GM19023 (cell line): ENCODE results near the gene EFNA2.
"Not testable (repeated sequence)": the region's sequence is repeated elsewhere in the genome, so short reads cannot be mapped to it uniquely, and the experiment has no call there.

Experiments used
- ATAC-seq: cut with Tn5 transposase; IDR thresholded peaks from one replicate; pipeline ENCODE4 v1.9.1; 2021; ENCODE audit warnings: mild to moderate bottlenecking, moderate library complexity; ENCODE audit not compliant: unreplicated experiment

EFNA2 gene

GRCh38 chr19:1295169-1296012, 9.7 kb downstream of the EFNA2 start:
- ATAC-seq, result no peak

DNA sequence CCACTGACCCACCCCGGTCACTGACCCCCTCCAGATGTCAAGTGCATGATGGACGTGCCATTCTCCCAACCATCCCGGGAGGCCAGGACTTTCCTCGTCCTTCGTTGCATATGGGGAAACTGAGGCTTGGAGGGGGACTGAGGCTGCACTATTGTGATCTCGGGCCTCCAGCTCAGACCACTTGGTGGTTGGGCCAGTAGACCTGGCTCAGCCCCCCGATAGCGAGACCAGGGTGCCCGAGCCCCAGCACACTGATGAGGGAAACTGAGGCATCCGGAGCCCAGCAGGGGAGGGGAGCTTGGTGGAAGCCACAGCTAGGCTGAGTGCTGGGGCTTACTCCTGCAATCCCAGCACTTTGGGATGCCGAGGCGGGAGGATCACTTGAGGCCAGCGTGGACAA, 10.4 kb downstream of the EFNA2 start:
- ATAC-seq, result no peak

GRCh38 chr19:1296575-1297271, 11.1 kb downstream of the EFNA2 start:
- no peak for ATAC-seq

DNA sequence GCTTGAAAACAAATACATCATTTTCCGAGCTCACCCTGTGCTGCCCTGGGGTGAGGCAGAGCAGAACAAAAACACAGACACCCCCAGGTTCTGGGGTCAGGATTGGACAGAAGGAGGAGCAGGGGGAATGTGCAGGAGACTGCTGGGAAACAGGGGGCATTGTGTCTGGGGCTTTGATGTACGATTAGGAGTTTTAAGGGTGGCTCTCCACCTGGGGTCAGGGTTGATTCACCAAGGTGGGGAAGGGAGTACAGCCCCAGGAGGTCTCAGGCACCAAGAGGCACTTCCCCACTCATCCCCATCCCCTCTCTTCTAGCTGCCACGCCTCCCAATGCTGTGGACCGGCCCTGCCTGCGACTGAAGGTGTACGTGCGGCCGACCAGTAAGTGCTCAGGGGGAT, 12.6 kb downstream of the EFNA2 start:
- no peak for ATAC-seq

- no peak for ATAC-seq
These were observed 14.1 kb downstream of the EFNA2 start for GRCh38 chr19:1299801-1300200.

- ATAC-seq, result no peak
These were observed 15.2 kb downstream of the EFNA2 start for GRCh38 chr19:1300744-1301490.

- no peak for ATAC-seq
These were observed 17.0 kb downstream of the EFNA2 start for GRCh38 chr19:1302533-1303239.

DNA sequence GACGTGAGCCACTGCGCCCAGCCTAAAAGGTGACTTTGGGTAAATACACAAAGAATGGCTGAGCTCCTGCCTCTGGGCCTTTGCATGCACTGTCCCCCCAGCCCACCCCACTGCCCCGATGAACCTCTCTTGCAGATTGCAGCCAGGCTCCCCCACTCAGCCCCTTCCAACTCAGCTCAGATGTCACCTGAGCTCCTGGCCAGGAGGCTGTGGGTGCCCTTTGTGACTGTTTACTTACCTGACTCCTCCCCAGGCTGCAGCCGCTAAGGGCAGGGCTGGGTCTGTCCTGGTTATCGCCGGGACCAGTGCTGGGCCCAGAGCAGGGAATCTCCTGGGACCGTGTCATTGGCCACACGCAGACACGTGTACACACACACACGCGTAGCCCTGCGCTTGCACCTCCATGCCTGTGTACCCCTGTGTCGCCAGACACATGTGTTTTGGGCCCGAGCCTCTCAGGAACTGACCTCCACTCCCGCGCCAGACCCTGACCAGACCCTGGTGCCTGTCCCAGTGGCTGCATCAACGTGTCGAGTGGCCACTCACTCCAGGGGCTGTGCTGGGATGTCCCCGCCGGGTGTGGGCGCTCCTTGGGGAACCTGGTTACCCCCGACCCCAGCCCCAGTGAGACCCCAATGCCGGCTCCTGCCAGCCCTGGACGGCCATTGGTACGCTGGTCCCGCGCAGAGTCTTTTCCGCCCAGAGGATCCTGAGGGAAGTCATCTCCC, 18.7 kb downstream of the EFNA2 start:
- no peak for ATAC-seq

GRCh38 chr19:1305354-1305753, 19.7 kb downstream of the EFNA2 start:
- ATAC-seq, result not testable (repeated sequence)

- no peak for ATAC-seq
These were observed 21.6 kb downstream of the EFNA2 start for GRCh38 chr19:1307320-1307719.

GRCh38 chr19:1307755-1308303, 22.2 kb downstream of the EFNA2 start:
- no peak for ATAC-seq

DNA sequence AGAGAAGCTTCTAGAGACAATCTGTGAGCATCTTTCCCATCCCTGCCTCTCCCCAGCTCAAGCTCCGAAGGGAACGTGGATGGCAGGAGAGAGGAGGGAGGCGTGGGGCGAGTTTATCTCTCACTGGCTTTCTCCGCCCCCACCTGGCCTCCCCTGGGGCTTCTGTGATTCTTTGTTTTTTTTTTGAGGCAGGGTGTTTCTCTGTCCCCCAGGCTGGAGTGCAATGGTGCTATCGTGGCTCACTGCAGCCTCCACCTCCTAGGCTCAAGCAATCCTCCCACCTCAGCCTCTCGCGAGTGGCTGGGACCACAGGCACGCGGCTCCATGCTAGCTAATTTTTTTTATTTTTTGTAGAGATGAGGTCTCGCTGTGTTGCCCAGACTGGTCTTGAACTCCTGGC, 23.0 kb downstream of the EFNA2 start:
- ATAC-seq, result no peak

DNA sequence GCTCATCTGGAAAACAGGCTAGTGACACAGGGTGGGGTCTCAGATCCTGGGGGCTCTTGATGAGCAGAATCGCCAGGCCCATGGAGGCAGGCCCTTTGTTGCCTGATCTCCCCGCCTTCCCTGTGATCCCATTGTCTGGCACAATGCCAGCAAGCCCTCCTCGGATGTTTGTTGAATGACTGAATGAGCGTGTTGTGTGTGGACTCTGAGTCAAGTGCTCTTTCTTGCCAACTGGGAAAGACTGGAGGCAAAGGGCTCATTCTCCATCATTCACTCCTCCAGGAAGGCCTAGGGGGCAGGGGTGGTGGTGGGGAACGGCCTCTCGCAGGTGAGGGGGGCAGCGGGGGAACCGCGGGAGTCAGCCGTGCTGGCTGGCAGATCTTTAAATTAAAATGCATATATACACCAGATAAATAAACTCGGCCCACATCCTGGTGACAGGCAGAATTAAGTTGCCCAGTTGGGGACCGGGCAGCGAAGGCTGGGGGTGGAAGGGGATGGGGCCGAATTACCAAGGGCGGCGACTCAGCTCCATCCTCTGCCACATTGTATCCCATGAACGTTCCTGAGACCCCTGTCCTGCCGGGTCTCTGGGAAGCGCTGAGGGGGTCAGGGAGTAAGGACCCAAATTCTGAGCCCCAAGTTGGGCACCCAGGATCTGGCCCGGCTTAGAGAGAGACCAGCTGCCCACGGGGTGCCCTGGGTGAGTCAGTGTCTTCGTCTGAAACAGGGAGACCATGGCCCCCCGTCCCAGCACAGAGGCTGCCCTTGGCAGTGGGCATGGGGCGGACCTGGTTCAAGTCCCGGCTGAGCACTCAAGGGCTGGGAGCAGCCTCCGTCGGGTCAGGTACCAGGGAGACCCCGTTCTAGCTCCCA, 24.5 kb downstream of the EFNA2 start:
- ATAC-seq, result no peak

DNA sequence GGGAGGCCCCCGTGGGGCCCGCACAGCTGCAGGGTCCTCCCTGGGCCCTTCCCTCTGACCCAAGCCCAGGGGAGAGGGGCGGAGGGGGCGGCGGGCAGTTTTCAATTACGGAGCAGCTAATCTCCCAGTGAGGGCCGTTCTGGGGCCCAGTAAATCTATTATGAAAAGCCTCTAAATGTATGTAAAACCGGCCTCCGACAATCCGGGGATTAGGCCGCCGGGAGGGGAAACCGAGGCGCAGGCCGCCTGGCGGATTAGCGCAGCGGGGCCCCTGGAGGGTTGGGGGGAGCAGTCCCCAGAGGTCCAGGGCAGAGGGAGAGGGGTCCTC, 25.1 kb downstream of the EFNA2 start:
- ATAC-seq, result no peak

DNA sequence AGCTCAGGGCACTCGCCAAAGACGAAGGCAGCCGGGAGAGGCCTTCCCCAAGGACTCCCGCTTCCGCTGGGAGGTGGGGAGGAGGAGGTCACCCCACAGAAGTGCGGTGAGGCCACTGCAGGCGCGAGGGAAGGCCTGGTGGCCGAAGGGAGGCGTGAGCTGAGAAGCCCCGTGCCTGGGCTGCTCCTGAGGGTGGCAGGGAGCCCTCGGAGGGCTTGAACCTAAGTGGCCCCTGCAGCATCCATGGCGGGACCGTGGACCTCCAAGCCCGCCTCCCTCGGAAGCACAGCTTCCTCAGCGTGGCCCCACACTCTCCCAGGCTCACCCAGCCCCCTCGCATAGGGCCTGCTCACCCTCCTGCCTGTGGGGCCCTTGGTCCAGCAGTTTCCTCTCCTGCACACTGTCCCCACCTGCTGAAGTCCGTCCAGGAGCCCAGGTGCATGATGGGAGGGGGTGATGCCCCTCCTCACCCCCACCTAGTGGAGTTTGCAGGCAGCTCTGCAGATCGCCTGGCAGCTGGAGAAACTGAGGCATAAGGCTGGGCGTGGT, 25.9 kb downstream of the EFNA2 start:
- no peak for ATAC-seq

DNA sequence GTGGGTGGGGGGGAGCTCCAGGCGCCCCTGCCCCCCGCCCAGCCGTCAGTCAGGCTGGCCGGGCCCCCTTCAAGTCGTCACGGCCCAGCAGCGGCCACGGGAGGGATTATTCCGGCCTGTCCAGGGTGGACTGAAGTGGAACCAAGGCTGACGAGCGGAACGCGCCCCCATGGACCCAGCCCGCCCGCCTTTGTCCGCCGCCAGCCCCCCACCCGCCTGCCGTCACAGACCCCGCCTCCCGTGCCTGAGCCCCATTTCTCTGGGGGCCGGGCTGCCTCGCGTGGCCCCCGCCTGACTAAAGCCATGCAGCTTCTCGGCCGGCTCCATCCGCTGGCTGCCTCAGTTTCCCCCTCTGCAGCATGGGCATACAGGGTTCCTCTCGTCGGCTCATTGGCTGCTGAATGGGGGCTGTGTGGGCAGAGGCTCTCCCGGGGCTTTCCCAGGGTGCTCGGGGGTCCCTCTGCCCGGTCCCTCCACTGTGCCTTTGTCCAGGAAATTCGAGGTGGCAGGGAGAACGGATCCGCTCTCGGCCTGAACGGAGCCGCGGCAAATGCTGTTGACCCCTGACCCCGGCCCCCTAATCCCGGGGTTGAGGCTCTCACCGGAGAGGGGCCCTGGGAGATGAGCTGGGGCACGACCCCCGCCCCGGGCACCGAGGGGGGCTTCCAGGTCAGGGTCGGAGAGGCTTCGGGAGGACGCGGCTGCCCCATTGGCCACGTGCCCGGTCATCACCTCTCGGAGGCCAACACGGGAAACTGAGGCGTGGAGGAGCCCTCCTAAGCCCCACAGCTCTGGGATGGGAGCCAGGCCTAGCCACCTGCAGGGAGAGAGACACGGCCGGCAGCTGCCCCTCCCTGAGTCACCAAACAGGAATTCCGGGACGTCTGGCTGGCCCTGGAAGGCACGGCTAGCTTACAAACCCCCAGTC, 27.4 kb downstream of the EFNA2 start:
- ATAC-seq, result no peak

DNA sequence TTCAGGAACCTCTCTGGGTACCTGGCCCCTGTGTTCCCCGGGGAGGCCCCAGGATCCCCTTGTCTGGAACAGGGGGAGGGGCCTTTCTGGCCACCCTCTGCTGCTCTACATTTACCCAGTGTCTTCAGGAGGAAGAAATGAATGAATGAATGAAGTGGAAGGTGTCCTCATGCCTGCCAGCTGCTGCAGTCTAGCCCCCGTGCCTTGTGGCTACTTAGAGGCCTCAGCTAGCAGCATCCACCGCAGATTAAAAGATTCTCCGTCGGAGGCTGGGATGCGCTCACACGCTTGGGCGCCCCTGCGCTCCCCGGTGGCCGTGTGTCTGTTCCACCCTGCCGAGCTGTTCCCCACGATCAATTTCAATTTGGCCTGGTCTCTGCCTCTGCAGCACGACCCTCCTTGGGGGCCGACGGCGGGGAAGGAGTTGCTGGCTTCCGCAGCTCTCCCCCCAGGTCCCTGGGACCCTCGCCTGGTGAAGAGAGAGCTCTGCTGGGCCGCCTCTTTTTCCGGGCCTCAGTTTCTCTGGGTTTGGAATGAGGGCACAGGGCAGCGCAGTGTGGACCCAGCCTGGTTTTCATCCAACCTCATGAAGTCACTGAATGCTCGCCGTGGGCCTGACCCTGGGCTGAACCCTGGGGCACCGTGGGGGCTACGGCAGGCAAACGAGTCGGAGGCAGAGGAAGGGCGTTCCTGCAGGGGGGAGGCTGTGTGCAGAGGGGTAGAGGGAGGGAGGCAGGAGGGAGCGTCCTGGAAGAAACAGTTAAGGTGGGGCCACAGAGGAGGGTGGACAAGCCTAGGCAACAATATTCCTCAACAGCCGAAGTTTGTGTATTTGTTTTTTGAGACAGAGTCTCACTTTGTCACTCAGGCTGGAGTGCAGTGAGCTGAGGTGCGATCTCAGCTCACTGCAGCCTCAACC, 28.3 kb downstream of the EFNA2 start:
- no peak for ATAC-seq
